BE2C (cell line): Measurements from ENCODE around the gene SNX9.

Experiments
- DNase-seq: peaks from one replicate; pipeline ENCODE4 v3.0.0-alpha.2; 2020
- H3K27me3 ChIP-seq: fragments of 250-450 bp; sonication (Bioruptor Pico); 2 replicates; pipeline ENCODE4 v1.5.1; 2020; ENCODE audit warnings: mild to moderate bottlenecking
- H3K36me3 ChIP-seq: fragments of 250-450 bp; sonication (Bioruptor Pico); 2 replicates; pipeline ENCODE4 v1.5.1; 2020; ENCODE audit warnings: mild to moderate bottlenecking
- H3K4me1 ChIP-seq: fragments of 250-450 bp; sonication (Bioruptor Pico); 2 replicates; pipeline ENCODE4 v1.5.1; 2020
- H3K4me3 ChIP-seq: 2 replicates; pipeline ENCODE4 v1.5.1; 2011; ENCODE audit warnings: low read depth, low read length
- H3K9me3 ChIP-seq: fragments of 250-450 bp; sonication (Bioruptor Pico); 2 replicates; pipeline ENCODE4 v1.5.1; 2020
- TF ChIP-seq, protein P1 (sequence below): IDR thresholded peaks from 2 replicates; pipeline ENCODE4 v1.5.1; 2012; ENCODE audit warnings: mild to moderate bottlenecking, low read depth, low read length

Gene SNX9

DNA sequence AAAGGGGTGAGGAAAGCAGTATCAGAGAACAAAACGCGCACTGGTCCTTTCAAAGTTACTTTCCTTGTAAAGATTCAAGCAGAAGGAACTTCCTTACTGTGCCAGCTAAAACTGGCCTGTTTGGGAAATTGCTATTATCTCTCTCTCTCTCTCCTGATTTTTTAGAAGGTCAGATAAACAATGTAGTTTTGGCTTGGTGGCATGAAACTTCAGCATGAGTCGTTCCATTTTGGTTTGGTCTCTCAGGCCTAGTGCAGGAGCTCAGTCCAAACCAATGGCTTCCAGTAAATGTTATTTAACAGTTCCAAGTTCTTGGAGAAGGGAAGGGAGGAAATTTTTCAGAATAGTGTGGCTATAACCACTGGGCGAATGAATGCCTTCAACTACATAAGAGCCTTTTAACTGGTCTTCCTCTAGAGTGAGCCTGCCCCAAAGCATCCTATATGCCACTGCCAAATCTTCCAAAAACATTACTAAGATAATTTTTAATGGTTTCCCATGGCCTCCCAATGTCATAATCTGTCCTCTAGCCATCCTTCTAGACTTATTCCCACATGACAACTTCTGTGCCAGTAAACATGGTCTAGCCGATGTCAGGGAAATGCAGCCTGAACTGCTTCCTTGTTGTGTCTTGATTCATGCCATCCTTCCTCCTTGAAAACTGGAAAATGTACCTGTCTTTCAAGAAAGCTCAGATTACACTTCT is 9.1 kb upstream of the SNX9 start:
- Histone ChIP-seq H3K9me3 (no peaks in the 10 kb centered on the region; the same call in none of the 2 replicates), H3K4me3 (no peak overlapping the region), H3K27me3 (no peaks in the 10 kb centered on the region)

GRCh38 chr6:157814883-157815282 is 8.2 kb upstream of the SNX9 start:
- Histone ChIP-seq H3K27me3 (no peaks in the 10 kb centered on the region), H3K4me1 (0 out of 2 replicates have a peak, but pooled peaks cover 3% of the 10 kb centered on the region), H3K4me3 (no peak overlapping the region), H3K36me3 (no peaks in the 10 kb centered on the region), H3K9me3 (no peaks in the 10 kb centered on the region)
- TF ChIP-seq, protein P1, sequence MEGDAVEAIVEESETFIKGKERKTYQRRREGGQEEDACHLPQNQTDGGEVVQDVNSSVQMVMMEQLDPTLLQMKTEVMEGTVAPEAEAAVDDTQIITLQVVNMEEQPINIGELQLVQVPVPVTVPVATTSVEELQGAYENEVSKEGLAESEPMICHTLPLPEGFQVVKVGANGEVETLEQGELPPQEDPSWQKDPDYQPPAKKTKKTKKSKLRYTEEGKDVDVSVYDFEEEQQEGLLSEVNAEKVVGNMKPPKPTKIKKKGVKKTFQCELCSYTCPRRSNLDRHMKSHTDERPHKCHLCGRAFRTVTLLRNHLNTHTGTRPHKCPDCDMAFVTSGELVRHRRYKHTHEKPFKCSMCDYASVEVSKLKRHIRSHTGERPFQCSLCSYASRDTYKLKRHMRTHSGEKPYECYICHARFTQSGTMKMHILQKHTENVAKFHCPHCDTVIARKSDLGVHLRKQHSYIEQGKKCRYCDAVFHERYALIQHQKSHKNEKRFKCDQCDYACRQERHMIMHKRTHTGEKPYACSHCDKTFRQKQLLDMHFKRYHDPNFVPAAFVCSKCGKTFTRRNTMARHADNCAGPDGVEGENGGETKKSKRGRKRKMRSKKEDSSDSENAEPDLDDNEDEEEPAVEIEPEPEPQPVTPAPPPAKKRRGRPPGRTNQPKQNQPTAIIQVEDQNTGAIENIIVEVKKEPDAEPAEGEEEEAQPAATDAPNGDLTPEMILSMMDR = no peak
- DNase-seq = no peak

More for the DNA sequence above, 9.1 kb upstream of the SNX9 start:
- Histone ChIP-seq H3K36me3 (no peaks in the 10 kb centered on the region), H3K4me1 (0 out of 2 replicates have a peak, but pooled peaks cover 3% of the 10 kb centered on the region)
- TF ChIP-seq, protein P1 = no peak
- no peak for DNase-seq

DNA sequence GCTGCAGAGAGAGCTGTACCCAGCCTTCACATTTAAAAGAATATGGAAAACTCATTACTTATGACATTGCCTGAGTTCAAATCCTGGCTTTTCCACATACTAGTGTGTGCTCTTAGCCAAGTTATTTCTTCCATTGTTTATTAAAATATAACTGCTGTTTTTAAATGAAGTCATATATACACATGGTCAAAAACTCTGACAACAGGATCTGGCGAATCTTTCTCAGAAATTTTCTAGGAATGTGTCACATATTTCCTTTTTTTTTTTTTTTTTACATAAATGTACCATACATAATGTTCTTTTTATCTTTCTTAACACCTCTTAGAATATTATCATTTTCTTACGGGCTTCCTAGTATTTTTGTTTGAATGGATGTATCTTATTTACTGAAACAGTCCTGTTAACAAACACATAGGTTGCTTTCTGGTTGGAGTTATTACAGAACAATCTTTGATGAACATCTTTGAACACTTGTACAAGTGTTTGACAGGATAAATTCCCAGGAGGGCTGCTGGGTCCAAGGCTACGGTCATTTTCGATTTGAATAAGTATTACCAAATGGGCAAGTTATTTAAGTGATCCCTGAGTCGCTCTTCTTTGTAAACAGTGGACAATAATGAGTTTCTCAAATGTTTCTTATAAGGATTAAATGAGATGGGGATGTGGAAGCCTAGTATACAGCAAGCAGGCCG is 1.6 kb upstream of the SNX9 start:
- DNase-seq = no peak
- Histone ChIP-seq H3K36me3 (no peaks in the 10 kb centered on the region), H3K4me3 (no peak overlapping the region), H3K4me1 (no peaks in the 10 kb centered on the region), H3K27me3 (no peaks in the 10 kb centered on the region), H3K9me3 (no peaks in the 10 kb centered on the region)
- TF ChIP-seq, protein P1 = no peak

DNA sequence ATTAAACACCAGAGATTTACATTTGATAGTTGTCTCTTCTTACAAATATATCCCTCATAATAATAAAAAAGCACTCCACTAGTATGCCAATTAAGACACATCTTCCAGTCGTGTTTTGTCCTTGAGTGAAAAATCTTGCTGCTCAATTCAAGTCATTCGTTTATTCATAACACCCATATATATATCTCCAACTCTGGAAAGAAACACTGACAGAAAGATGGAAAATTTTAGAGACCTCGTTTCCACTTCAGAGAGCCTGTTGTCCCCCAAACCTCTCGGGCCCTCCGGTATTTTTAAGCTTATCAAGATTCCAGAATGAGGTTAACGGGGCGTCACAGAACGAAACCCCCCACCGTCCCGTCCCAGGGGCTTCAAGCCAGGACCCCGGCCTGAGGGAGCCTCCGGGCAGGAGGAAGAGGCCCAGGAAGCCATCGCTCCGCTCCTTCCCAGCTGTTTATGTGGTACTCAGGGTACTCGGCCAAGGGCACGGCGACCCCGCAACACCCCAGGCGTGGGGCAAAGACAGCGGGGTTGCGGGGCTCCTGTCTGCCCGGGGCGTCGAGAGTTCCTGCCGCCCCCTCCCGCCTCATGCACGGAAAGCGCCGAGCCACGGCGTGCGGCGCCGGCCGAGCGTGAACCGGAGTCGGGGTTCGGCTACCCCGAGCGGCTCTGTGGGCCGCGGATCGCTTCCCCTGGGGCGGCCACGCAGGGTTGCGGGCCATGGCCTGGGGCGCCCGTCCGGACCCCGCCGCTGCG is 623 bp upstream of the SNX9 start:
- H3K4me1 ChIP-seq = no peaks in the 10 kb centered on the region
- no peaks in the 10 kb centered on the region for H3K36me3 ChIP-seq
- TF ChIP-seq, protein P1 = no peak
- DNase-seq = no peak
- H3K9me3 ChIP-seq = no peaks in the 10 kb centered on the region
- no peak overlapping the region for H3K4me3 ChIP-seq
- no peaks in the 10 kb centered on the region for H3K27me3 ChIP-seq

DNA sequence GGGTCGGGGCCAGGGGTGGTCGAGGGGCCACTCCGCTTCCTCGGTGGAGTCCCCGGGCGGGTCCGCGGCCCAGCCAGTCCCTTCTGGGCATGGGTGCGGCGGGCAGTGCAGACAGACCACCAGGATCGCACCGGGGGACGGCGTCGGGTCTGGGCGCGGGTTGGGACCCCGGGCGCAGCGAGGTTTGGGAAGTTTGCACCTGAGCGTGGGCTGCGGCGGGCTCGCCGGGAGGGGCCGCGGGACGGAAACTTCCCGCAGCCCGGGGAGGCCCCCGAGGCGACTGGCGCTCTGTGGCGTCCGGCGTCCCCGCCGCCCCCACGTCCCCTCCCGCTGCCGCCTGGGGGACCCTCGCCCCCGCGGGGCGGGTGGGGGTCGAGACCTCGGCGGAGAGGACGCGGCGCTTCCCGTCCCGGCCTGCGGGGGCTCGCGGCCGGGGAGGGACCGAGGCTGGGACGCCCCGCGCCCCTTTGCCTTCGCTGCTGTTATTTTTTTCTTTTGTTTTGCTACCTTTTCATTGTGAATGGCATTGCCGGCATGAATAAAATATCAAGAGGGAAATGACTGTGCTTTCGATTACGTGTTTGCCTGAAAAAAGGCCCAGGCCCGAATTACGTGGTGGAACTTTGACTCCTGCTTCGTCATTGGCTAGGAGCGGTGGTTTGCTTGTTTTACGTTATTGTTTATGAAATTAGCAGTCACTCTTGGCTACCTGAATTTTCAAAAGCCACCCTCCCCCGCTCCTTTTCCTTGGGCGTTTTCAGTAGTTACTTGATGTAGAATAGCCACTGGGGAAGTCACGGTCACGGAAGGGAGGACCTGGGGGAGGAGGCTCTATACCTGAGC is 703 bp downstream of the SNX9 start:
- peak; percentile 32 for DNase-seq
- TF ChIP-seq, protein P1 = no peak
- peak overlapping the region; percentile 77 for H3K4me3 ChIP-seq
- H3K36me3 ChIP-seq = no peaks in the 10 kb centered on the region
- H3K4me1 ChIP-seq = no peaks in the 10 kb centered on the region
- H3K9me3 ChIP-seq = no peaks in the 10 kb centered on the region
- no peaks in the 10 kb centered on the region for H3K27me3 ChIP-seq
